Endodermal cell (in vitro differentiated cells): ENCODE results near the gene BBS9. TPM values are rescaled to one million over a fixed set of nuclear protein-coding genes. Genes with fewer than 3 reads are reported as not detected.
A peak's percentile ranks its signal among the peaks of the same experiment; 100 is the strongest.
"Not testable (repeated sequence)": the region's sequence is repeated elsewhere in the genome, so short reads cannot be mapped to it uniquely, and the experiment has no call there.

Experiments used
- DNase-seq: peaks from one replicate; pipeline ENCODE4 v3.0.0-alpha.2; 2017
- H3K27ac ChIP-seq: 2 replicates; pipeline ENCODE4 v1.5.1; 2013; ENCODE audit warnings: mild to moderate bottlenecking, low read depth, low read length, moderate library complexity
- H3K27me3 ChIP-seq: 2 replicates; pipeline ENCODE4 v1.6.1; 2013; ENCODE audit warnings: mild to moderate bottlenecking, low read length, moderate library complexity; ENCODE audit not compliant: insufficient read depth, control insufficient read depth, poor library complexity, severe bottlenecking
- H3K36me3 ChIP-seq: 2 replicates; pipeline ENCODE4 v1.7.0; 2013; ENCODE audit warnings: mild to moderate bottlenecking, low read length, moderate library complexity; ENCODE audit not compliant: control insufficient read depth, insufficient read depth
- H3K4me1 ChIP-seq: one replicate; pipeline ENCODE4 v1.7.0; 2013; ENCODE audit warnings: low read length; ENCODE audit not compliant: control insufficient read depth, insufficient read depth
- H3K4me3 ChIP-seq: 2 replicates; pipeline ENCODE4 v1.5.1; 2013; ENCODE audit warnings: mild to moderate bottlenecking, low read length, moderate library complexity
- H3K9ac ChIP-seq: 2 replicates; pipeline ENCODE4 v1.6.1; 2013; ENCODE audit warnings: mild to moderate bottlenecking, low read length, moderate library complexity; ENCODE audit not compliant: poor library complexity, severe bottlenecking; ENCODE audit errors: extremely low read depth
- H3K9me3 ChIP-seq: 2 replicates; pipeline ENCODE4 v1.6.1; 2013; ENCODE audit warnings: mild to moderate bottlenecking, low read length, moderate library complexity; ENCODE audit not compliant: control insufficient read depth
- H3K27ac Mint-ChIP-seq: 2 replicates; pipeline ENCODE4 v1.8.0; 2020; ENCODE audit warnings: mixed read lengths
- H3K27me3 Mint-ChIP-seq: 2 replicates; pipeline ENCODE4 v1.8.0; 2021; ENCODE audit warnings: mild to moderate bottlenecking, mixed read lengths; ENCODE audit not compliant: insufficient read depth
- H3K36me3 Mint-ChIP-seq: 2 replicates; pipeline ENCODE4 v1.8.0; 2020; ENCODE audit warnings: low read depth, mixed read lengths
- H3K4me1 Mint-ChIP-seq: 2 replicates; pipeline ENCODE4 v1.8.0; 2020; ENCODE audit warnings: mixed read lengths
- H3K4me3 Mint-ChIP-seq: 2 replicates; pipeline ENCODE4 v1.8.0; 2020; ENCODE audit warnings: mild to moderate bottlenecking, moderate library complexity, mixed read lengths
- H3K9me3 Mint-ChIP-seq: 2 replicates; pipeline ENCODE4 v1.8.0; 2020; ENCODE audit warnings: mild to moderate bottlenecking, mixed read lengths
- WGBS, 2 experiments: methylation state at CpG; one replicate each; pipeline versions ENCODE4 v1.1.5 to v1.1.7; 2013; ENCODE audit warnings: missing lambda C conversion rate in 2 of 2, mixed read lengths in 1 of 2; ENCODE audit not compliant: insufficient coverage in 1 of 2, insufficient read length in 1 of 2; 5-methylcytosine and 5-hydroxymethylcytosine counted together
- total RNA-seq, 2 donors: library from RNA; stranded (reverse); fragmentation: NEBNext Ultra II Directional in 1 of 2; extraction: Animal tissue kit (Norgen Biotek cat#: 25700) in 1 of 2; gene quantifications; 2 replicates in 1 of 2; 3 replicates in 1 of 2; pipeline ENCODE4 v1.2.1, GENCODE V29; 2021
- TF ChIP-seq, protein P1 (sequence below): fragments of 200-600 bp; sonication (generic); conservative IDR thresholded peaks from 2 replicates; pipeline ENCODE4 v1.5.0; 2021; ENCODE audit warnings: antibody characterized with exemption, mild to moderate bottlenecking

BBS9 gene
- total RNA-seq, 2 donors from 2014 or later, result 20.7 to 21.6 TPM

DNA sequence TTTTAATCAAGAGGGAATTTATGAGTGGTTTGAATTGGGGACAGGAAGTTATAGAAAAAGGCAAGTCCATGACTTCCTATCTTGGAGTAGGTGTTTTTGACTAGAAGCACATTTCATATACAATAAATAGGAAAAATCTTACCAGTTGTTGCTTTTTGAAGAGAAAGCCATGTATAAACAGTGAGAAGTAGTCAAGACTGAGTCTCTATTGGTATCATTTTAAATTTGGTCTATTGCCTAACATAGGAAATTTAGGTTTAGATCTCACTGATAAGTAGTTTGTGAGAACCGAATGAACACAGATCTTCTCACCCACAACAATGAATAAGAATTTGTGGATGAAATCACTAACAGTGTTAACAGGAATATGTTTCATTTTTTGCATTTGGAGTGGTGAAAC is 387.2 kb downstream of the BBS9 start:
- H3K27me3 ChIP-seq, result no peaks in the 10 kb centered on the region
- no peak overlapping the region for H3K27ac ChIP-seq
- no peaks in the 10 kb centered on the region for H3K9me3 ChIP-seq
- Mint-ChIP-seq H3K9me3 (peaks cover 5% of the 10 kb centered on the region), H3K27me3 (no peaks in the 10 kb centered on the region), H3K4me1 (no peaks in the 10 kb centered on the region), H3K36me3 (peaks cover 2% of the 10 kb centered on the region), H3K27ac (no peak overlapping the region), H3K4me3 (no peak overlapping the region)
- no peaks in the 10 kb centered on the region for H3K4me1 ChIP-seq
- DNase-seq, result no peak
- WGBS, 2 experiments, result no CpG with 5 or more reads among the region's 1 CpG
- no peak overlapping the region for H3K9ac ChIP-seq
- H3K4me3 ChIP-seq, result no peak overlapping the region
- no peaks in the 10 kb centered on the region for H3K36me3 ChIP-seq
- TF ChIP-seq, protein P1, sequence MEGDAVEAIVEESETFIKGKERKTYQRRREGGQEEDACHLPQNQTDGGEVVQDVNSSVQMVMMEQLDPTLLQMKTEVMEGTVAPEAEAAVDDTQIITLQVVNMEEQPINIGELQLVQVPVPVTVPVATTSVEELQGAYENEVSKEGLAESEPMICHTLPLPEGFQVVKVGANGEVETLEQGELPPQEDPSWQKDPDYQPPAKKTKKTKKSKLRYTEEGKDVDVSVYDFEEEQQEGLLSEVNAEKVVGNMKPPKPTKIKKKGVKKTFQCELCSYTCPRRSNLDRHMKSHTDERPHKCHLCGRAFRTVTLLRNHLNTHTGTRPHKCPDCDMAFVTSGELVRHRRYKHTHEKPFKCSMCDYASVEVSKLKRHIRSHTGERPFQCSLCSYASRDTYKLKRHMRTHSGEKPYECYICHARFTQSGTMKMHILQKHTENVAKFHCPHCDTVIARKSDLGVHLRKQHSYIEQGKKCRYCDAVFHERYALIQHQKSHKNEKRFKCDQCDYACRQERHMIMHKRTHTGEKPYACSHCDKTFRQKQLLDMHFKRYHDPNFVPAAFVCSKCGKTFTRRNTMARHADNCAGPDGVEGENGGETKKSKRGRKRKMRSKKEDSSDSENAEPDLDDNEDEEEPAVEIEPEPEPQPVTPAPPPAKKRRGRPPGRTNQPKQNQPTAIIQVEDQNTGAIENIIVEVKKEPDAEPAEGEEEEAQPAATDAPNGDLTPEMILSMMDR, result no peak

DNA sequence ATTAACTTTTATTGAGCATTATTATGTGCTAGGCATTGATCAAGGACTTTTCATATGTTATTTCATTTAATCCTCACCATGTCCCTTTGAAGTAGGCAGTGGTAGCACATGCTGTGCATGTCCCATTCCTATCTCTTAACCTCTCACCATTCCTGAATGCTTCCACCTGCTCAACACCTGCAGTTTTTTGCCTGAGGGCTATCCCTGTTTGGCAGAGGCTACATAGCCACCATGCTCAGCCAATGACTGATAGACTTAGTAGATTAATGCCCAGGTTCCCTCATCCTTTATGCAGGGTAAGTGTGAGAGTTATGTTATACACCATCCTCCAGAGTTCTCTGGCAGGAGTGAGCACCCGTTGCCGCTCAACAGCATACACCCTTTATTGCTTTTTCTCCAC is 387.8 kb downstream of the BBS9 start:
- no peak overlapping the region for H3K27ac ChIP-seq
- H3K9me3 Mint-ChIP-seq, result peaks cover 5% of the 10 kb centered on the region
- no peak for DNase-seq
- H3K36me3 ChIP-seq, result no peaks in the 10 kb centered on the region
- no peaks in the 10 kb centered on the region for H3K27me3 ChIP-seq
- no peaks in the 10 kb centered on the region for H3K4me1 Mint-ChIP-seq
- no peaks in the 10 kb centered on the region for H3K9me3 ChIP-seq
- H3K27me3 Mint-ChIP-seq, result no peaks in the 10 kb centered on the region
- no peaks in the 10 kb centered on the region for H3K4me1 ChIP-seq
- TF ChIP-seq, protein P1, result no peak
- no peak overlapping the region for H3K27ac Mint-ChIP-seq
- H3K4me3 Mint-ChIP-seq, result no peak overlapping the region
- no peak overlapping the region for H3K9ac ChIP-seq
- H3K36me3 Mint-ChIP-seq, result peaks cover 2% of the 10 kb centered on the region
- WGBS, 2 experiments, result 71 to 94% methylated on average over 2 of the region's 2 CpGs
- no peak overlapping the region for H3K4me3 ChIP-seq

DNA sequence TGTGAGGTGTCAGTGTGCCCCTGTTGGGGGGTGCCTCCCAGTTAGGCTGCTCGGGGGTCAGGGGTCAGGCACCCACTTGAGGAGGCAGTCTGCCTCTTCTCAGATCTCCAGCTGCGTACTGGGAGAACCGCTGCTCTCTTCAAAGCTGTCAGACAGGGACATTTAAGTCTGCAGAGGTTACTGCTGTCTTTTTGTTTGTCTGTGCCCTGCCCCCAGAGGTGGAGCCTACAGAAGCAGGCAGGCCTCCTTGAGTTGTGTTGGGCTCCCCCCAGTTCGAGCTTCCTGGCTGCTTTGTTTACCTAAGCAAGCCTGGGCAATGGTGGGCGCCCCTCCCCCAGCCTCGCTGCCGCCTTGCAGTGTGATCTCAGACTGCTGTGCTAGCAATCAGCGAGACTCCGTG is 397.6 kb downstream of the BBS9 start:
- H3K27me3 ChIP-seq, H3K9ac ChIP-seq, H3K4me1 ChIP-seq, H3K36me3 ChIP-seq, H3K4me1 Mint-ChIP-seq, H3K9me3 ChIP-seq, H3K36me3 Mint-ChIP-seq, H3K4me3 ChIP-seq, H3K27ac ChIP-seq, H3K27me3 Mint-ChIP-seq: not testable (repeated sequence)
- Mint-ChIP-seq H3K9me3 (peaks cover 20% of the 10 kb centered on the region), H3K27ac (peak overlapping the region; percentile 92), H3K4me3 (peak overlapping the region; percentile 58)
- WGBS, 2 experiments, result 46% methylated on average over 7 of the region's 9 CpGs; no CpG with 5 or more reads in 1 of the 2 experiments
- peak; percentile 73 for DNase-seq

DNA sequence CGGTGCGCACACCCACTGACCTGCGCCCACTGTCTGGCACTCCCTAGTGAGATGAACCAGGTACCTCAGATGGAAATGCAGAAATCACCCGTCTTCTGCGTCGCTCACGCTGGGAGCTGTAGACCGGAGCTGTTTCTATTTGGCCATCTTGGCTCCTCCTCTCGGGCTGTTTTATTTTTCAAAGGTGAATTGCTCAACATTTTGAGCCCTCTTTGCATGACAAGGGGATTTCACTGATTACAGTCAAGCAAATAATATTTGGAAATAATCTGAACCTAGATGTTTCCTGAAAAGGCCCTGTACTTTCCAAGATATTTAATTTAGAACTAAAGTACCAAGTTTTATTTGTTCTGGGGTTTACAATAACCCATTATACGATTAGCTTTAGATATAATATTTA is 398.2 kb downstream of the BBS9 start:
- not testable (repeated sequence) for H3K4me1 ChIP-seq, H3K36me3 Mint-ChIP-seq, H3K27me3 Mint-ChIP-seq, H3K4me3 ChIP-seq, H3K27me3 ChIP-seq, DNase-seq, H3K9me3 ChIP-seq, H3K4me1 Mint-ChIP-seq, H3K9ac ChIP-seq, H3K27ac ChIP-seq, H3K36me3 ChIP-seq
- Mint-ChIP-seq H3K9me3 (peaks cover 24% of the 10 kb centered on the region), H3K27ac (peak overlapping the region; percentile 92), H3K4me3 (peak overlapping the region; percentile 58)
- 64 to 69% methylated on average over 6 to 8 of the region's 10 CpGs for WGBS, 2 experiments
